ENCODE measurements around the gene DOCK10.

DNA sequence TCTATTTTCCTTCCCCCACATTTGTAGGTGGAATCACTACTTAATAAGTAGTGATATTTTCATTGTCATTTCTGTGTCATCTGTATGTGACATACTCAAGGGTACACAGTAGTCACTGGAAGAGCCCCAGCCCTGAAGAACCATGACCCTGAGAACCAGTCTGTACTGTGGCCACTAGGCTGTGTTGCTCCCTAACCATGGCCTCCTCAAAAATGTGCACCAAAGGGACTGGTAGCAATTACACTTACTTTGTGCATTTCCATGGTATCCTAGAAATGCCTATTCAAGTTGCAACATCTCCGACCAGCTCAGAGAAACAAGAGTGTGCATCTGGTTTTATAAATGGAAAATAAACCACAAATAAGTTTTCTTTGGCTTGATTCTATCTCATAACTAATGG is 155.1 kb downstream of the DOCK10 start:
- TF ChIP-seq, protein P1, sequence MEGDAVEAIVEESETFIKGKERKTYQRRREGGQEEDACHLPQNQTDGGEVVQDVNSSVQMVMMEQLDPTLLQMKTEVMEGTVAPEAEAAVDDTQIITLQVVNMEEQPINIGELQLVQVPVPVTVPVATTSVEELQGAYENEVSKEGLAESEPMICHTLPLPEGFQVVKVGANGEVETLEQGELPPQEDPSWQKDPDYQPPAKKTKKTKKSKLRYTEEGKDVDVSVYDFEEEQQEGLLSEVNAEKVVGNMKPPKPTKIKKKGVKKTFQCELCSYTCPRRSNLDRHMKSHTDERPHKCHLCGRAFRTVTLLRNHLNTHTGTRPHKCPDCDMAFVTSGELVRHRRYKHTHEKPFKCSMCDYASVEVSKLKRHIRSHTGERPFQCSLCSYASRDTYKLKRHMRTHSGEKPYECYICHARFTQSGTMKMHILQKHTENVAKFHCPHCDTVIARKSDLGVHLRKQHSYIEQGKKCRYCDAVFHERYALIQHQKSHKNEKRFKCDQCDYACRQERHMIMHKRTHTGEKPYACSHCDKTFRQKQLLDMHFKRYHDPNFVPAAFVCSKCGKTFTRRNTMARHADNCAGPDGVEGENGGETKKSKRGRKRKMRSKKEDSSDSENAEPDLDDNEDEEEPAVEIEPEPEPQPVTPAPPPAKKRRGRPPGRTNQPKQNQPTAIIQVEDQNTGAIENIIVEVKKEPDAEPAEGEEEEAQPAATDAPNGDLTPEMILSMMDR (conservative IDR thresholded peaks at IDR 0.05 in 1 of 2, IDR thresholded peaks at IDR 0.05 in 1 of 2; ENCODE audit: low read depth in 1 of 2, low read length in 2 of 2), result peak; percentile 37 to 45
- no peak for TF ChIP-seq EZH2 (IDR thresholded peaks at IDR 0.05; ENCODE audit: low read length, missing control alignments)
